NCI-H1092 treated with DMSO at 0.1 percent for 48 hours (cell line): ENCODE results near the gene CFAP74.
"Not testable (repeated sequence)": the region's sequence is repeated elsewhere in the genome, so short reads cannot be mapped to it uniquely, and the experiment has no call there.

Experiments
- DNase-seq: peaks from one replicate; lab custom pipeline; 2025; lab: John Stamatoyannopoulos, UW

Gene CFAP74

DNA sequence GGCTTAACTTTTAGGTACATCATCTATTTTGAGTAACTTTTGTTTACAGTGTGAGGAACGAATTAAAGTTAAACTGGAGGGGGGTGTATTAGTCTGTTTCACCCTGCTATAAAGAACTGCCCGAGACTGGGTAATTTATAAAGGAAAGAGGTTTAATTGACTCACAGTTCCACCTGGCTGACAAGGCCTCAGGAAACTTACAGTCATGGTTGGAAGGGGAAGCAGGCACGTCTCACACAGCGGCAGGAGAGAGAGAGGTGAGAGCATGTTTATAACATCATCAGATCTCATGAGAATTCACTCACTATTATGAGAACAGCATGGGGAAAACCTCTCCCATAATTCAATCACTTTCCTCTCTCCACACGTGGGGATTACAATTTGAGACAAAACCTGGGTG is 52.6 kb downstream of the CFAP74 start:
- DNase-seq, result no peak

DNA sequence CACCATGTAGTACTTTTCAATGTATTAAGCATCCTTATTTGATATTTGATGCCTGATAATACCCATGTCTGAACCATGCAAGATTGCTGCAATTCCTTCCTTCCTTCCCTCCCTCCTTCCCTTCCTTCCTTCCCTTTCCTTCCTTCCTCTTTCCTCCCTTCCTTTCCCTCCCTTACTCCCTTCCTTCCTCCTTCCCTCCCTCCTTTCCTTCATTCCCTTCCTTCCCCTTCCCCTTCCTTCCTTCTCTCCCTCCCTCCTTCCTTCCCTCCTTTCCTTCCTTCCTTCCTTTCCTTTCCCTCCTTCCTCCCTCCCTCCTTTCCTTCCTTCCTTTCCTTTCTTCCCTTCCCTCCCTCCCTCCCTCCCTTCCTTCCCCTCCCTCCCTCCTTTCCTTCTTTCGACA is 54.8 kb downstream of the CFAP74 start:
- no peak for DNase-seq

DNA sequence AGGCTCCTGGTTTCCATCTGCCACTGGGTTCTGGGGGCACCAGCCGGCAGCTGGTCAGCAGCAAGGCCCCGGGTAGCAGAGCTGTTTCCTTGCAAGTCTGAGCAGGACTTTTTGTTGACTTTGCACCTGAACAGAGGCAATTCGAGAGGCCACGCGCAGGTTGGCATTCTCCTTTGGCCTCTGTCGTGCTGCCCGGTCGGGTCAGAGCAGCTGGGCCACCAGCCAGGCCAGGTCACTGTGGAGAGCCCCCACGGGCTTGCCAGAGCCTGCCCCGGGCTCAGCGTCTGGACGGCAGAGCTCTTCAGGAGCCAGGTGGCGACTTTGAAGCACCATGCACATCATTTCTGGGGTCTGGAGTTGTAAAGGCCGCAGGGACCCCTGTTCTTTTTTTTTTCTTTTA is 56.1 kb downstream of the CFAP74 start:
- no peak for DNase-seq

DNA sequence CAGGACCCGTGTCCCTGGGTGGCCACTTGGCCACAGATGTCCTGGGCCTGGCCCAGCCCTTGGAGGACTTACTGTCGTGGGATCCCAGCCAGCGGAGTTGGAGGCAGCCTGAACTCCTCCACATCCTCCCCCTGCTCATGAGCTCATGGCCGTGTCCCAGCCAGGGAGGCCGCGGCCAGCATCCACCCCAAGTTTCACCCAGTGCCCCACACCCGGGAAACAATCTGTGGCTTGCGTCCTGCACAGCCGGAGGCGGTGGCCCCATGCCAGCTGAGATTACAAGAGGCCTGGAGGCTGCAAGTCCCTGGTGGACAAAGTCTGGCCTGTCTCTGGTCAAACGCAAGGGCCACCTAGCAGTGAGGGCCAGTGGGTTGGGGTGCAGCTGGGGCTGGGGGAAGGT is 57.0 kb downstream of the CFAP74 start:
- DNase-seq, result no peak

DNA sequence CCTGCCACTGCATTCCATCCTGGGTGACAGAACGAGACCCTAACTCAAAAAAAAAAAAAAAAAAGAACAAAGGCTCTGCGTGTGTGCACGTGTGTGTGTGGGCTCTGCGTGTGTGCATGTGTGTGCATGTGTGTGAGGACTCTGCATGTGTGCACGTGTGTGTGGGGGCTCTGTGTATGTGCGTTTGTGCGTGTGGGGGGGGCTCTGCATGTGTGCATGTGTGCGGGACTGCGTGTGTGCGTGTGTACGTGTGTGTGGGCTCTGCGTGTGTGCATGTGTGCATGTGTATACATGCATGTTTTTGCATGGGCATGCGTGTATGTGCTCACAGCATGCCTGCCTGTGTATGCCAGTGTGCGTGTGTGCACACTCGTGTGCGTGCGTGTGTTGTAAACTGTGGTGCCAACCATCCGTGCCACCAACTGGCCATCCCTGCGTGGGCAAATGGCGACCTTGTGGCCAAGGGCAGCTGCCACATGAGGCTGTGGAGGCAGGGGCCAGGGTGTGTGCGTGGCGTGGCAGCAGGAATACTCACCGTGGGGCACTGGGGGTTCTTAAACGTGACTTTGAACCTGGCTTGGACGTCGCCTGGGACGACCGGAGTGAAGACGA is 57.7 kb downstream of the CFAP74 start:
- no peak for DNase-seq

DNA sequence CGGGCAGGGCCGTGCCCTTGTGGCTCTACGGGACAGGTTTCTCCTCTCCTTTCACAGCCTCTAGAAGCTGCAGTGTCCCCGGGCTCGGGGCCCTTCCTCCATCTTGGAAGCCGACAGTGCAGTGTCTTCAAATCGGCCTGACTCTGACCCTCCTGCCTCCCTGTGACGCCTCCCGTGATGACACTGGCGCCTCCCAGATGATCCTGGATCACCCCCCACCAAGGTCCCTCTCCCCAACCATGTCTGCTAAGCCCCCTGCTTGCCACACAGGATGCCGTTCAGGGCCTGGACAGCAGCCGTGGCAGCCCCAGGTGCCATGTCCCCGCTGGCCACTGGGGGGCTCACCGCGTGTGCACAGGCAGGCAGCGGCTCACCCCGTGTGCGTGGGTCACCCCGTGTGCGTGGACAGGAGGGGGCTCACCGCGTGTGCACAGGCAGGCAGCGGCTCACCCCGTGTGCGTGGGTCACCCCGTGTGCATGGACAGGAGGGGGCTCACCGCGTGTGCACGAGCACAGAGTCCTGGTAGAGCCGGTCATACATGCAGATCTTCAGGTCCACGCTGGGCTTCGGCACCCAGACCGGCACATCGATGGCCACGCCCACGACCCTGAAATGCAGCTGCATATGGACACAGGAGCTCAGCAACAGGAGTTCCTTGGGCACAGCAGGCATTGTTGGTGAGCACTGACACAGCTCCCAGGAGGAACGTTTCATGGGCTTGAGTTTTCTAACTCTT is 59.6 kb downstream of the CFAP74 start:
- peak; percentile 3 for DNase-seq

GRCh38 chr1:1942753-1943656 is 60.6 kb downstream of the CFAP74 start:
- no peak for DNase-seq

GRCh38 chr1:1941868-1942752 is 61.5 kb downstream of the CFAP74 start:
- DNase-seq, result no peak

DNA sequence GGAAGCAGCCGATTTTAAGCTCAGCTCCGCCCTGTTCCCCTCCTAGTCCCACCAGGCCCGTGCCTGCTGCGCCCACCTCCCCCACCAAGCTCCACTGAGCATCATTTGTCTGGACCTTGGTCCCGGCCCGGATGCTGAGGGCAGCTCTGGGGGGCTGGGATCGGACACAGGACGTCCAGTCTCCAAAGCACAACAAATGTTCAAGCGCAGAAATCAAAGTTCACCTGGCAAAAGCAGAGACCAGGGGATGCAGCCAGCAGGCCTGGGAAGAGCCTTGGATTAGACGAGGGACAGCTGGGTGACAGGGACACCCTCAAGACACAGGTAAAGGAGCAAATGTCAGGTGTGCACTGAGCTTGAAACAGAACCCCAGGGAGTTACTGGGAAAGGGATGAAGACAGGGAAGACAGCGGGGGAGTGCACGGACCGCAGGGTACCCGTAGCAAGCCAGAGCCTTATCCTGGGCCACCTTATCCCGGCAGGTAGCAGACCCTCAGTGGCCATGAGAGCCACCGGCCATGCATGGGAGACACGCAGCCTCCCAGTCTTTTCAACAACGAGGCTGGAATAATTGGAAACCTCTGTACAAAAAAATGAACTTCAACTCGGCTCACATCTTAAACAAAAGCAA is 62.3 kb downstream of the CFAP74 start:
- no peak for DNase-seq

GRCh38 chr1:1940123-1940425 is 63.5 kb downstream of the CFAP74 start:
- DNase-seq, result no peak

DNA sequence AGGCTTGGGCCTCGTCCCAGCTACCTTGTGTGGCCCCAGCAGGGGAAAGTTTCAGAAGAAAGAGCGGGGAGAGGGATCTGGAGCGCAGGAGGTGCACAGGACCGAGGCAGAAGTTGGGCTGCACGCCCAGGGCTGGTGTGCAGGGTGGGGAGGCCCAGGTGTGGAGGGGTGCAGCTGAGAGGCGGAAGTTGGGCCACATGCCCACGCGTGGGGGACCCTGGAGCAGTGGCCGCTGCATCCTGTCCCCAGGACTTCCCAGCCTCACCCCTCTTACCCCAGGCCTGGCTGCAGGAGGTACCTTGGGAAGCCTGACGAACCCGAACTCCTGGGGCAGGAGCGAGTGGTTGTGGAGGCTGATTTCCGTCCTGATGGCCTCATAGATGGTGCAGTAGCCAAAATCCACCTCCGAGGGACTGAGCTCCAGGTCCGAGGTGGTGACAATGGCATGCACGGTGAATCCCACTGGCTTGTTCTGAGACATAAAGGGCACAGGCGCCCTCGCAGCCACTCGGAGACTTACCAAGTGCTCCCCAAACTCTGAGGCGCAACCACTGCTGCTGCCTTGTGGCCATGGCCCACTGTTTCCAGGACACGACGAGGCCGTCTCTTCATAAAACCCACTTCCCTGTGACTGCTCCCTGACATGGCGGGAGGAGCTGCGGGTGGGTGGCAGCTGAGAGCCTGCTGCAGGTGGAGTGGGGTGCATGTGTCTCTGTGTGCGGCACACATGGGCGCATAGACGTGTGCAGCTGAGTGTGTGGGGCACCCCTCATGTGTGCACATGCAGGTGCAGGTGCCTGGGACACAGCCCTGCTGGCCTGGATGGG is 64.1 kb downstream of the CFAP74 start:
- no peak for DNase-seq

- DNase-seq, result no peak
Measured at GRCh38 chr1:1938613-1939295, 64.8 kb downstream of the CFAP74 start.

- DNase-seq, result no peak
Measured at GRCh38 chr1:1938276-1938573, 65.4 kb downstream of the CFAP74 start.

DNA sequence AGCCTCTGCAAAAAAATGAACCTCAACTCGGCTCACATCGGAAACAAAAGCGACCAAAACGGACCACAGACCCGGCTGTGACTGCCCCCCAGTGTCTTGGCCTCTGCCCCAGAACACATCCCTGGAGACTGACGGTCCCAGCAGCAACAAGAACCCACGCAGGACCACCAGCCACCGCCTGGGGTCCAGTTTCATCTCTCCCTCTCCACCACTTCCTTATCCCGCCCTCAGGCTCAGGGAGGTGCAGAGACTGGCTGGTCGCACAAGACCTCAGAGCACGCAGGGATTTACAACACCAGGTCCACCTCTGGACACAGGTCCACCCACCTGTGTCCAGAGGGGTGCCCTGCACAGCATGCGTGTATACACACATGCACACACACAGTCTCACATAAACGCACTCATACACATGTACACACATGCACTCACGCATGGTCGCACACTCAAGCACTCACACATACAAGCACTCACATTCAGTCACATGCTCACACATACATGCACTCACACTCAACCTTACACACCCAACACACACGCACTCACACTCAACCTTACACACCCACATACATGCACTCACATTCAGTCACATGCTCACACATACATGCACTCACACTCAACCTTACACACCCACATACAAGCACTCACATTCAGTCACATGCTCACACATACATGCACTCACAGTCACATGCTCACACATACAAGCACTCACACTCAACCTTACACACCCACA is 65.9 kb downstream of the CFAP74 start:
- DNase-seq, result no peak

- DNase-seq, result no peak
Measured at GRCh38 chr1:1937061-1937460, 66.5 kb downstream of the CFAP74 start.

GRCh38 chr1:1934848-1935247 is 68.7 kb downstream of the CFAP74 start:
- DNase-seq, result not testable (repeated sequence)

DNA sequence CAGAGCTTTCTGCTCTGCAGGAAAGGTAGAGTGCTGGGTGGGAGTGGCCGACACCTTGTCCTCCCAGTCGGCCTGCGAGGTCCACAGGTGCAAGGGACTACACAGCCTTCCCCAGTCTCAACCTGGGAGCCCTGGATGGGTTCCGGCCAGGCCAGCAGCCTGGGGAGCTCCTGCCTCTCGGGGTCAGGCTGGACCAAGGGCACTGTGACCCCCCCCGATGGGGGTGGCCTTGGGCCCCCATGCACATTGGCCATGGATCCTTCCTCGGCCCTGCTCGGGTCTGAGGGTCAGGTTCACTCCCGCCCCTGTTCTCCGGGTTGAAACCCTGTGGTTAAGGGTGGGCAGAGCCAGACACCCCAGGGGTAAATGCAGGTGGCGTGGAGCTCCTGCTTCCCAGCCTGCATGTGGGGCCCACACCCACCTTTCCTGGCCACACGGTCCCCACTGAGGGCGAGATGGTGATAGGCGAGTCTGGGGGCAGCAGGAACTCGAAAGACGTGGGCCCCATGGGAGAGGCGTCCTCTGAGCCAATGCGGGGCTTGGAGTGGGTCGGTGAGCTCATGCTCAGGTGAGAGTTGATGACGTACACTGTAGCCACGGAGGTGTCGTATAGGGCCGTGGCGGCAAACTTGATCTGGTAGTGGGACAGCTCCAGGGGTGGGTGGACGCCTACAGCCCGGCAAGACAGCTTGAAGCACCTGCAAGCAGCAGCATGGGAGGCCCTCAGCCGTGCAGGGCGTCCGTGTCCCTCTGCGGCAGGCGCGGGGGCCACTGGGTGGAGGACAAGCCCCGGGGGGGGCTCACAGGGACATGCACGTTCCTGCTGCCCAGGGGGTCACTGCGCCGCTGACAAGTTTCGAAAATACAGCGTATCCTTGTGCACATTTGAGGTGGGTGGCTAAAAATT is 73.7 kb downstream of the CFAP74 start:
- DNase-seq, result no peak

GRCh38 chr1:1929102-1929638 is 74.4 kb downstream of the CFAP74 start:
- no peak for DNase-seq
